GM19455 (cell line): Measurements from ENCODE around the gene ZSCAN20.

Source experiments
- ATAC-seq: cut with Tn5 transposase; IDR thresholded peaks from one replicate; pipeline ENCODE4 v1.9.1; 2021; ENCODE audit not compliant: unreplicated experiment

Gene ZSCAN20

GRCh38 chr1:33443080-33443704 is 29.3 kb upstream of the ZSCAN20 start:
- ATAC-seq = no peak

GRCh38 chr1:33443705-33444180 is 28.7 kb upstream of the ZSCAN20 start:
- no peak for ATAC-seq

GRCh38 chr1:33445108-33445507 is 27.3 kb upstream of the ZSCAN20 start:
- ATAC-seq = no peak

- ATAC-seq = no peak
These were observed 25.9 kb upstream of the ZSCAN20 start for GRCh38 chr1:33446590-33446989.

- no peak for ATAC-seq
These were observed 17.7 kb upstream of the ZSCAN20 start for GRCh38 chr1:33454646-33455282.

GRCh38 chr1:33455539-33456501 is 16.6 kb upstream of the ZSCAN20 start:
- peak; percentile 66 for ATAC-seq

GRCh38 chr1:33456502-33456886 is 16.0 kb upstream of the ZSCAN20 start:
- ATAC-seq = no peak

- no peak for ATAC-seq
These were observed 12.8 kb upstream of the ZSCAN20 start for GRCh38 chr1:33459691-33460090.

- no peak for ATAC-seq
These were observed 12.3 kb upstream of the ZSCAN20 start for GRCh38 chr1:33460144-33460543.

- no peak for ATAC-seq
These were observed 11.4 kb upstream of the ZSCAN20 start for GRCh38 chr1:33460947-33461629.

- ATAC-seq = no peak
These were observed 9.9 kb upstream of the ZSCAN20 start for GRCh38 chr1:33462405-33463164.

GRCh38 chr1:33464552-33464951 is 7.9 kb upstream of the ZSCAN20 start:
- no peak for ATAC-seq

GRCh38 chr1:33465316-33465715 is 7.1 kb upstream of the ZSCAN20 start:
- ATAC-seq = no peak

- no peak for ATAC-seq
These were observed 6.3 kb upstream of the ZSCAN20 start for GRCh38 chr1:33466159-33466558.

- ATAC-seq = no peak
These were observed 4.4 kb upstream of the ZSCAN20 start for GRCh38 chr1:33468011-33468410.

GRCh38 chr1:33468531-33468930 is 3.9 kb upstream of the ZSCAN20 start:
- ATAC-seq = no peak

- no peak for ATAC-seq
These were observed 3.5 kb upstream of the ZSCAN20 start for GRCh38 chr1:33468967-33469366.

GRCh38 chr1:33469691-33470090 is 2.8 kb upstream of the ZSCAN20 start:
- no peak for ATAC-seq

- peak; percentile 35 for ATAC-seq
These were observed 1.9 kb upstream of the ZSCAN20 start for GRCh38 chr1:33470495-33471012.

GRCh38 chr1:33471416-33471815 is 1.0 kb upstream of the ZSCAN20 start:
- no peak for ATAC-seq
